ENCODE results near the gene ABCC4. TPM values are rescaled to one million over a fixed set of nuclear protein-coding genes. Genes with fewer than 3 reads are reported as not detected.
"Not testable (repeated sequence)": the region's sequence is repeated elsewhere in the genome, so short reads cannot be mapped to it uniquely, and the experiment has no call there.

ABCC4 gene
- total RNA-seq, 1 experiment from 2014 or later = 26.3 TPM

GRCh38 chr13:95201814-95202651 is 99.2 kb downstream of the ABCC4 start:
- no peak for DNase-seq (ENCODE audit: low read depth, low spot score)

GRCh38 chr13:95200386-95200957 is 100.8 kb downstream of the ABCC4 start:
- H3K27me3 ChIP-seq (ENCODE audit: insufficient read depth, low read length); H3K4me1 ChIP-seq (ENCODE audit: control insufficient read depth in 1 of 2, insufficient read depth in 2 of 2, low read length in 2 of 2); CTCF ChIA-PET; H3K4me3 ChIP-seq (replicated peaks in 1 of 2; ENCODE audit: low read depth in 1 of 2, low read length in 2 of 2); ATAC-seq; H2AFZ ChIP-seq (ENCODE audit: low read depth, low read length, poor library complexity, severe bottlenecking); H3K9me2 ChIP-seq (ENCODE audit: insufficient read depth); POLR2A ChIA-PET; H3K27ac ChIP-seq (ENCODE audit: low read depth, low read length); intact Hi-C loops (cut with micrococcal nuclease); DNase-seq (ENCODE audit: low read depth, low spot score); H3K4me2 ChIP-seq (ENCODE audit: low read length); H4K20me1 ChIP-seq (ENCODE audit: insufficient read depth); BruUV-seq (replicated peaks); H3K9ac ChIP-seq (ENCODE audit: low read length); RAD21 ChIA-PET (ENCODE audit: low non-redundant PET in 1 of 2, low total read pairs in 2 of 2, uncharacterized antibody in 2 of 2, unreplicated experiment in 2 of 2); H3K9me3 ChIP-seq (ENCODE audit: control insufficient read depth in 1 of 2, insufficient read depth in 1 of 2, low read depth in 1 of 2, low read length in 2 of 2): not testable (repeated sequence)
- H3K79me2 ChIP-seq (ENCODE audit: insufficient read depth, low read length) = peaks cover 15% of the 10 kb centered on the region; the same call in 1 of the 2 replicates
- peaks cover 0 to 11% of the 10 kb centered on the region in 2 experiments; a peak in 2 of 4 replicates for H3K36me3 ChIP-seq (ENCODE audit: control insufficient read depth in 1 of 2, insufficient read depth in 2 of 2, low read length in 2 of 2)

More at GRCh38 chr13:95201814-95202651, 99.2 kb downstream of the ABCC4 start:
- no TSS peak for BruUV-seq (replicated peaks)
- Histone ChIP-seq H3K27me3 (ENCODE audit: insufficient read depth, low read length) (no peaks in the 10 kb centered on the region), H3K4me3 (replicated peaks in 1 of 2; ENCODE audit: low read depth in 1 of 2, low read length in 2 of 2) (no peak overlapping the region), H3K9ac (ENCODE audit: low read length) (no peak overlapping the region), H3K9me3 (ENCODE audit: control insufficient read depth in 1 of 2, insufficient read depth in 1 of 2, low read depth in 1 of 2, low read length in 2 of 2) (no peaks in the 10 kb centered on the region), H3K36me3 (ENCODE audit: control insufficient read depth in 1 of 2, insufficient read depth in 2 of 2, low read length in 2 of 2) (peaks cover 0 to 17% of the 10 kb centered on the region in 2 experiments; a peak in 3 of 4 replicates), H3K4me1 (ENCODE audit: control insufficient read depth in 1 of 2, insufficient read depth in 2 of 2, low read length in 2 of 2) (no peaks in the 10 kb centered on the region), H3K4me2 (ENCODE audit: low read length) (no peak overlapping the region), H3K9me2 (ENCODE audit: insufficient read depth) (no peaks in the 10 kb centered on the region), H4K20me1 (ENCODE audit: insufficient read depth) (no peaks in the 10 kb centered on the region), H3K27ac (ENCODE audit: low read depth, low read length) (no peak overlapping the region), H2AFZ (ENCODE audit: low read depth, low read length, poor library complexity, severe bottlenecking) (no peak overlapping the region), H3K79me2 (ENCODE audit: insufficient read depth, low read length) (peaks cover 14% of the 10 kb centered on the region; the same call in 1 of the 2 replicates)
- ChIA-PET POLR2A (no interaction called here), RAD21 (ENCODE audit: low non-redundant PET in 1 of 2, low total read pairs in 2 of 2, uncharacterized antibody in 2 of 2, unreplicated experiment in 2 of 2) (no interaction called here), CTCF (no interaction called here)
- intact Hi-C loops (cut with micrococcal nuclease) = no loop called here
- ATAC-seq = no peak
- no peak for TF ChIP-seq MAX (IDR thresholded peaks at IDR 0.05)
- no peak for TF ChIP-seq EGR1 (IDR thresholded peaks at IDR 0.05; ENCODE audit: low read depth)
- TF ChIP-seq RAD21 (IDR thresholded peaks at IDR 0.05; ENCODE audit: low read depth) = 0 out of 2 replicates have a peak, but pooled peaks have one; percentile 3
